IPS-NIHi11 (cell line): Measurements from ENCODE around the gene POLG.
A peak's percentile ranks its signal among the peaks of the same experiment; 100 is the strongest.

Experiments used
- DNase-seq: peaks from one replicate; pipeline ENCODE4 v3.0.0; 2012; ENCODE audit warnings: mixed read lengths, low spot score

The POLG gene

DNA sequence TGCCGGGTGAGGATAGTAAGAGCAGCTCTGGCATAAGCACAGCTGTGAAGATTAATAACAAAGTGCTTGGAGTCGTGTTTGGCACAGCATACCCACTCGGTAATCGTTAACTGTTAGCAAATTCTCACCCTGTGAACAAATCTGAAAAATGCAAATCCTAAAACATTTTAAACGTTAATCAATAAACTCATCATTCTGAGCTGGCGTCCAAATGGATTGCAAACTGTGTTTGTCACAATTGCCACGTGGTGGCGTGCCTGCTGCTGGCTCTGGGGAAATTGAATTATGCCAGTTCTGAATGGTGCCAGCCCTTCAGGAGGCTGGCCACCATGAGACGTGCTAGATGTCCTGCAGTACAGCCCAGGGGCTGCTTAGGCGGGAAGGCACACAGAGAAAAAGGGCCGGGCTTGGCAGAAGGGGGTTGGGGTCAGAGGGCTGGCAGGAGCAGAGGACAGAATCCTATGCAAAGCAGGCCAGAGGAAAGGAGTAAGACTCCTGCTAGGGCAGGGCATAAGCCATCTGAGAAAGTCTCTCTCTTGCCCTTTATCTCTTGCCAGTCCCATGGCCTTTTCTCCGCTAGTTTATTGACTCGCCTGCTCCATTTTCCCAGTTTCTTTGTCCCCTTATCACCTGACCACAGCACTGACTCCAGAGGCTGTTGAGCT, 22.1 kb upstream of the POLG start:
- no peak for DNase-seq

DNA sequence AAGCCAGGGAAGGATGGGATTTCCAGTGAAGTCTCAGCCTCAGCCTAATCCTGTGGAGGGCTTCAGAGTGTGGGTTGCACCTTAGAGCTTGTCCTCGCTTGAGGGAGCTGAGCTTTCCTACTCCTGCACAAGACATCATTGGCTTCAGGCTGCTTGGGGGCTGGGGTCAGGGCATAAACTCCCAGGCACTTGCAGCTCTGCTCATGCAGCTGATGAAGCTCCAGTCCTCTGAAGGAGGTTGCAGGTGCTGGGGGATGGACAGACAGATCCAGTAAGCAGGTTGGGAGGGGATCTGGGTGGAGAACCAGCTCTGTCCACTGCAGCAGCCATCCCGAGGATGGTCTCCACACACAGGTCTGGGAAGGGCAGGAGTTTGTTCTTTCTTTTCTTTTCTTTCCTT, 19.4 kb upstream of the POLG start:
- DNase-seq: no peak

DNA sequence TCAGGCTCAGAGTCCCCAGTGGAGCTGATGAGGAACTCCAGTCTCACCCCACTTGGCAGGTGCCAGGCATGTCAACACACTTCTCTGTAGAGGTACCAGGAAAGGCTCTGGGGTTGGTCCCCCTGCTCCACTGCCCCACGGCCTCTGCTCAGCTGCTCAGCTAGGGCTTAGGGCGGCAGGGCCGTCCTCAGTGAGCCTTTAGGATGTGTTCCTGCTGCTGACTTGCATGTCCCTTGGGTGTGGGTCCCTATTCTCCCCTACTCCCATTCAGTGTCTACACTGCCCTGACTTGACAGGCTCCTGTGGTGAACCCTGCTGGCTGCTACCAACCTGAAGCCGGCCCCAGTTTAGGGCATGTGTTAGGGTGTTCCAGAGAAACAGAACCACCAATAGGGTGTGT, 17.9 kb upstream of the POLG start:
- DNase-seq: no peak

DNA sequence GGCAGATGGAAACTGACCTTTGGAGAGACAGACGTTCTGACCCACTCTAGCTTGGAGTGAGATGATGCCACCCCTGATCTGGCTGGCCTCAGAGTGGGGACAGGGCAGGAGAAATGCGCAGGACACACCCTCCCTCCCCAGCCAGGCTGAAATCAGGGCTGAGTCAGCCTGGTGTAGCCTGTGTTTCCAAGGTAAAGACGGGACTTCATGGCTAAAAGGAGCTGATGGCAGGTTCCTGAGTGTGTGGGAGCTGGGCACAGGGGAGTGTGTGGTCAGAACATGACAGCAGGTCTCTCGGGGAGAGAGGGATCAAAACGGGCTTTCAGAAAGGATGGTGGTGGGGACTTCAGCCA, 14.6 kb upstream of the POLG start:
- DNase-seq: no peak

DNA sequence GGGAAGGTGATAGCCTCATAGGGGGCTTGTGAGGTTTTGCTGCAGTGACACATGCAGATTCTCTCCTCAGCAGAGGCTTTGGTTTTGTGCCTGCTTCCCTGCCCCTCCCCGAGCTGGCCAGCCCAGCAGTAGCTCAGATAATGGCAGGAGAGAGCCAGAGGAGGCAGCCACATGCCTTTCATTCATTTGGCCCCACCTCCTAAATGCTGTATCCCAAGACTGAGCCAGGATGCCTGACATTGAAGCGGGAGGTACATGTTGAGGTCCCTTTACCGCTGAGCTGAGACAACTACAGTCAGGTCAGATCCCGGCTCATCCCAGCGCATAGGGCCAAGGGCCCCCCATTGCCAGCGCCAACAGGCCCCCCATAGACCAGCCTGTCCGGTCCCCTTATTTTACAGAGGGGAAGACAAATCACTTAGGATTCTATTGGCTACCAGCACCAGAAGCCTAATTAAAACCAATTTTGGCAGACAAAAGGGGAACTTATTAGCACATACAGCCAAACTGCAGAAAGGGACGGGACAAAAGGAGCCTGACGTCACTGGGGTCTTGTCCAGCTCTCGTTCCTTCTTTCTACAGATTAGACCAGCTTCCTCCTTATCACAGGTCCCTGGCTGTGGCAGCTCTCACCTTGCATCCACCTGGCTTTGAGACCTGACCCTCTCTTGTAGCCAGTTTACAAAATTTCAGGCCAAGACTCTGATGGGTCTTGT, 12.1 kb upstream of the POLG start:
- DNase-seq: peak; percentile 67

DNA sequence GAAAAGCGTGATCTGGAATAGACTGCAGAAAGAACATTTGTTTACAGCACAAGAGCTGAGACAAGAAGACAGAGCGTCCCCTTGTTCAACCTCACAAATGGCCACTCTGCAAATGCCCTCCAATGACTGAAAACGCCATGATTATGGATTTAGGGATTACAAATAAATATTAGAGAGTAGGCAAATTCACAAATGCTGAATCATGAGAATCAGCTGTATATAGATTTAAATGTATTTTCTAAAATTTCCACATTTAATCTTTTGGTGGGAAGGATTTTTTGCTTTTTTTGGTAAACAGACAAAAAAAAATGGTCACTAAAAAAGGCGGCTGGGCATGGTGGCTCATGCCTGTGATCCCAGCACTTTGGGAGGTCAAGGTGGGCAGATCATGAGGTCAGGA, 10.6 kb upstream of the POLG start:
- no peak for DNase-seq

DNA sequence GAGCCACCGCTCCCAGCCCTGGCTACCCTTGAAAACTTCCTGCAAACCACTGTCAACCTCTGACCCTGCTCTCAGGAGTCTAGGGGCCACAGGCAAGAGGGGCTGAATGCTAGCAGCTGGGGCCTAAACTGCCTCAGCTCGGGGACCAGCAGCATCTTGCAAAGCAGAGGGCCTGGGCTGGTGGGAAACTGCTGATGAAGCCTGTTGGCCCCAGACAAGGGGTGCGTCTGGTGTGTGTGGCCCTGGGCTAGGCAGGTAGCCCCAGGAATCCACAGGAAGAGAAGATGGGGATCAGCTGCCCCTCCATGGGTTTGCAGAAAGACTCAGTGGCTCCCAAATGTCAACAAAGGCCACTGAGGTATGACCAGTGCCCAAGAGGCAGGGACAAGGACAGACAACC, 8.2 kb upstream of the POLG start:
- DNase-seq: no peak

DNA sequence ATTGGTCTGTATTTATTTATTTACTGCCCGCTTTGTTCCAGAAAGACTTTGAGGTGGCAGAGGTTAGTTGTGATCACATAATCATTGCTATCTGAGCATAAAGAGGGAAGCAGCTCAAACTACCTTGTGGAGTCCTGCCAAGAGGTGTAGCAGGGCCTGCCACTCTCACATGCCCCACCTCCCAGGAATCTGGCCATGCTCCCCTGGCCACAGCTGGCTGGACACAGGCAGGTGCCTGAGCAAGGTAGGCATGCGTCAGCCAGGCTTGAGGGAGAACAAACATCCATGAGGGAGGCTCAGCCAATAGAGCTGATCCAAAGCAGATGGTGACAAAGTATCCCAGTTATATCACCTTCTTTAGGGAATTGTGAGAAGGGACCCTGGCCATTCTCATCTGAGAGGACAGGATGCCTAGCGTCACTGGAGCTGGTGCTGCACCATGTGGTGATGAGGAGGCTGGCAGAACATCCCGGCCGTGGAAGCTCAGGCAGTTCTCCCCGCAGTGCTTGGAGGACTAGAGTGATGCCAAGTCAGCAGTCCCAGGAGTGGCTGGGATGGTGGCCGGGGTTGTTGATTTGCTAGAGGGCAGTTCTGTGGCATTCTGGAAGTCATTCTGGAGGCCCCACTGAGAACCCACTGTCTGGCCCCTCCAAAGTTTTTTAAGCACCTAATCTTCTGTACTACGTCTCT, 6.8 kb upstream of the POLG start:
- DNase-seq: no peak

DNA sequence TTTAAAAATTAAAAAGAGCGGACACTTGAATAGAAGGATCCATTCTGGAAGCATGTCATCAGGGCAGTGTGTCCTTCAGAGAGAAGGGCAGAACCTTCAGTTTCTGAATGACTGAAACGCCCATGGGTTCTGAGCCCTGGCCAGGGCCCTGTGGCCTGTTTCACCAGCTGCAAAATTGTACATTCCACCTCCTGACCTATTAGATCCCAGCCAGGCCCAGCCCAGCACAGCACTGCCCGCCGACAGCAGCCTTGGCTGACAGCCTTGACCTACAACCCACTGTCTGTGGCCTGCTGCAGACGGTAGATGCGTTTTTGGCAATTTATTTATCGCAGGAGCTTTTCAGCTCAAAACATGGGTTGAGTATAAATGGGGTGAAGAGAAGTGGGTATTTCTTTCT, 5.9 kb upstream of the POLG start:
- DNase-seq: no peak

DNA sequence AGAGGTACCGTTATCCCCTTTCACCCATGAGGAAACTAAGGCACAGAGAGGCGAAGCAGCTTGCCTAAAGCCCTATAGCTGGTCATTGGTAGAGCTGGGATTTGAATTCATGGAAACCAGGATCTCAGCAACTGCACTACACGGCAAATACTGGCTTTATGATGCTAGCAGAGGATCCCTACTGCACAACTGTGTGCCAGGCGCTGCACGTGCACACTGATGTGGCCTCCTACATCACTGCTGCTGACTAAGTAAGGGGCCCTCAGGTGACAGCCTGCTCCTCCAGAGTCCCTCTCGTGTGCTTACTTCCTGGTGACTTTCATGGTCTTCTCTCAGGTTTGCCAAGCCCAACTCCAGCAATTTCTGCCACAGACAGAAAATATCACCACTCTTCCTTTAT, 3.4 kb upstream of the POLG start:
- DNase-seq: no peak

DNA sequence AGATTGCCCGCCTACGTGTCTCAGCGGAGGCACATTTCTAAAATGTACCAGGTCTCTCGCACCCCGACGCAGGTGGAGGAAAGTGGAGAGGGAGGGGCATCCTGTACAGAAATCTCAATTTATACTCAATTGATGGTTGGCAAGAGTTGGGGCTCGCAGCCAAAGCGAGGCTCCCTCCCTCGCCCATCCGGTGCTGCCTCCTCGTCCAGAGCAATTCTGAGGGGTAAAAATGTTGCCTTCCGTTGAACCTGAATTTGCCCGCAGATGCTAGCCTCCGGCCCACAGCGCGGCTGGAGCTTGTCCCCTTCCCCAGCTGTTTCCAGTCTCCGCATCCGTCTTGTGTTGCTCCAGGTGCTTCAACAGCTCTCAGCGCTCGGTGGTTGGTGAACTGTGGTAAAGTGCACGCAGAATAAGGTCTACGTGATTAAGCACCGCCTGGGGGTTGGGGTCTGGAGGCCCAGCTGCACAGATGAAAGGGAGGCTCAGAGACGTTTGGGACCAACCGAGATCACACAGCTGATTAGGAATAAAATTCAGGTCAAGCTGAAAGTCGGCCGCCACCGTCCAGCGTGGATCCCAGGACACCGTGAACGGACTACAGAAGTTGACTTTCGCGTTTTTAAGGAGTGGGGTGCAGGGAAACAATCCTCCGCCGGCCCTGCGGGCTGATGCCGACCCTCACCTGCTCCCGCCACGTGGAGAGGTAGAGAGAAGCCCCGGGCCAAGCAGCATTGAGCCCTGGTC, 846 bp upstream of the POLG start:
- DNase-seq: no peak

DNA sequence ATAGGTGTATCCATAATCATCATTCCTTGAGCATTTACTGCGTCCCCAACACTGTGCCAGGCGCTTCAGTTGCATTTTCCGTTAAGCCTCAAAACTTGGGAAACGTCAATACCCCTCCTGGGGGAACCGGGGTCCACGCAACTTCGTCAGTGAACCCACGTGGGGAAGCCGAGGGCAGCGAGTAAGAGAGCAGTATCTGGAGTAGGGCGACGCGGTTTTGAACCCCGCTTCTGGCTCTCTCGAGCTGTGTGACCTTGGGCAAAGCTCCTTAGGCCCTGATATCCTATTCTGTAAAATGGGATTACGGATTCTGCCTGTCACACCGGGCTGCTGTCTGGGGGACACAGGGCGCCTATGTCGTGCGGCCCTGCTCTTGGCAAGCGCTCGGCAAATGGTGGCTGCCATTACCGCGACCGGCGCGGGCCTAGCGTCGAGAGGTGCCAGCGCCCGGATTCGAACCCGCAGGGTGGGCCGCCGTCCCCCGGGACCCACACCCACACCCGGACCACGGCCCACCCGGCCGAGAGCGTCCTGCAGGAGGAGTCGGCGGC, 590 bp downstream of the POLG start:
- no peak for DNase-seq

DNA sequence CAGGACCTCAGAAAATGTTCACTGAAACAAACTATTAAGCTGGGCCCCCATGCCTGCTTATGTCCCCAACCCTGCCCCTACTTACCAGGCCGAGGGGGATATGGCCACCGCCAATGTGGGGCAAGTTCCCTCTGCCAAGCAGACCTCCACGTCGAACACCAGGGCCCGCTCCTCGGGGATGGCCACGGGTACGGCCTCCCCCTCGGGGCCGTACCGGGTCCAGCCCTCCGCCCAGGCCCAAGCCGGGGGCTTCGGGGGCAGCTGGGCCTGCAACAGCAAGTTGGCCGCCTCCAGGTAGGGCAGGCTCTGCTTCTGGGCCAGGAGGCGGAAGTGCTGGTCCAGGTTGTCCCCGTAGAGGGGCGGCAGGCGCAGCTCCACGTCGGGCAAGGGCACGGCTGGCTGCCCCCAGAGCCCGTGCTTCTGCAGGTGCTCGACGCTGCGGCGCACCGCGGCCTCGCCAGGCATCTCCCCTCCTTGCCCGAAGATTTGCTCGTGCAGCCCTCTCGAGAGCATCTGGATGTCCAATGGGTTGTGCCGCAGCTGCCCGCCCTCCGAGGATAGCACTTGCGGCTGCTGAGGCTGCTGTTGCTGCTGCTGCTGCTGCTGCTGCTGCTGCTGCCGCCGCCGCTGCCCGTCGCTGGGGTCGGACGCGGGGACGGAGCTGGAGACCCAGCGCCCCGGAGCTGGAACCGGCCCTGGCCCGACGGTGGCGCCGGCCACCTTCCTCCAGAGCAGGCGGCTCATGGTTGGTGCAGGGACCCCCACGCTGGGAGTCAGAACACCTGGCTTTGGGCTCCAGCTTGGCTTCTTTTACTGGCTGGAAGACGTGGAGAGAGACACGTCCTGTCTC, 1.4 kb downstream of the POLG start:
- DNase-seq: no peak

DNA sequence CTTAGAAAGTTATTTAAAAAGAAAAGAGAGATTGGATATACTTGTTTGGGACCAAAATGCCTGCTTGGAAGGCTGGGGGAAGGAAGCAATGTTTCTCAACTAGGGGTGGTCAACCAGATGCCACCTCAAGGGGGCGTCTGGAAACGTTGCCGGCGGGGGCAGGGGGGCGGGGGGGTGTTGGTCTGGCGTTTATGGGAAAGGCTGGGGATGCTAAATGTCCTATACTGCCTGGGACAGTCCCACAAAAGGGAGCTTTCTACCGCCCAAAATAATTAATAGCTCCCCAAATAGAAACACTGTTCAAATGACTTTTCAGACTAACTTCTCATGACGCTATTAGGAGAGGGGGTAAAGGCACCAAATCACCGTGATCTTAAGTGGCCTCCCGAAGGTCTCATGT, 2.2 kb downstream of the POLG start:
- DNase-seq: peak; percentile 74

DNA sequence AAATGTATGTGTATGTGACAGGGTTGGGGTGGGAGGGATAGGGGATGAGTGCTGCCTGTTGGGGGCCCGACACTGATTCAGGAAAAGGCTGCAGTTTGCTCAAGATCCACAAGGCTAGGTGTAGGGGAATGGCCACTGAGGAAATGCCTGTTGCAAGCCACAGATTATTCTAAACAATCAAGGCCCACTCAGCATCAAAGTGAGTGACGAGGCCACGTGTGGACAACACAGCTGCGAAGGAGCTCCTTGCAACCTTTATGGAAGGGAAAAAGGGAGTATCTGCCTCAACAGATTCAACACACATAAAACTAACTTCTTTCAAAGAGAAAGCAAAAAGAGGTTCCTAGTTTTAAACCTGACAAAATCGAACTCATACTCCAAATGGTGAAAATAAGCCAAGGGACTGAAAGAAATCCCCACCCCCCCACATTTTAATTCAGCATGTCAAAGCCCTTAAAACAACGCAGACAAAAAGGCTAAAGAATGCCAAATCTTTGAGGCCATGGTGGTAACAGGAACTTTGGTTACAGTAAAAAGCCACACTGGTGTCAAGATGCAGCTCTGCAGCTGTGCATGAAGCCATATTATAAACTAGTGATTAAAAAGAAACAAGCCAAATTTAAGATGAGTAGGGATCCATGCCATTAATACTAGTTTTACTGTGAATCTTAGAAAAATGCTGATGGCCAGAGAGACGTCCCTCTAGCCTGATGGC, 3.6 kb downstream of the POLG start:
- DNase-seq: no peak

DNA sequence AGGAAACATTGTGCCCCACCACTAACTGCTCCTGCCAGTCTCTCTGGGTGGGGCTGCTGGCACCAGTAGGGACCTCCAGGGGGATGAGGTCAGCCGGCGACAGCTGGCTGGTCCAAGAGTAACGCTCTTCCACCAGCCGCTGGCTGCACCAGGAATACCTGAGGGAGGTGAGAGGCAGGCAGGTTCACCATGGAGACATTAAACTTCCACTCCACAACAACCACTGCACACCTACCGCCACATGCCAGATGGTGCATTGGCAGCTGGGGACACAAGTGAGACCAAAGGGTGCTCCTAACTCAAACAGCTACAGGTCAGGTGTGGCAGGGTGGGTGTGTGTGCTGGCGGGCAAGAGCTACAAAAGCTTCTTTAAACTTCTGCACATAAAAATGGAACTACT, 4.5 kb downstream of the POLG start:
- DNase-seq: no peak

DNA sequence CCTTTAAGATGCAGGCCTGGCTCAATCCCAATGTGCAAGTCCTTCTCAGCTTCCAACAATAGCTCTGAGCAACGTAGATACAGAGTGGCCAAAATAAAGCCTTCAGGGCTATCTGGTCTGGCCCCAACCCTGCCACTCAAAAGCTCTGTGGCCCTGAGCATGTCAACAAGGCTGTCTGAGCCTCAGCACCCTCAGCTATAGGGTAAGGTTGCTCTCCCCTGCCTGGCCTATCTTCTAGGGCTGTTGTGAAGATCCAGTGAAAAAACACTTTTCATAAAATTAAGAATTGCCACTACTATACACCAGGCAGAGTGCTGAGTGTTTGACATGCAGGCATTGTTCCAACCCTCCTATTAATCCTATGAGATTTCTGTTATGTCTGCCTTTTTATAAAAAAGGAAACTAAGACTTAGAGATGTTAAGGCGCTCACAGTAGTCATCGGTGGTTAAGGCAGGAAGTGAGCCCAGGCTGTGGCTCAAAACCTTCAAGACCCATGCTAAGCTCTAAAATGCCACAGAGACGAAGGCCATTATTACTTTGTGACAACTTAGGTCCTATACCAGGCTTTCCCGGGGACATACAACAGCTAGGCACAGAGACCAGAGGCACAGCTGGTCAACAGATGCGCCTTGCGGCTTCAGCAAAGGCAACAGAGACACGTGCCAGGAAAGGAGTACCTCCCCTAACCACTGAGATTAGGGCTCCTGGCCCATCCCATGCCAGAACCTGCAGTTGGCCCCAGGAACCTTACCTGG, 5.1 kb downstream of the POLG start:
- no peak for DNase-seq

DNA sequence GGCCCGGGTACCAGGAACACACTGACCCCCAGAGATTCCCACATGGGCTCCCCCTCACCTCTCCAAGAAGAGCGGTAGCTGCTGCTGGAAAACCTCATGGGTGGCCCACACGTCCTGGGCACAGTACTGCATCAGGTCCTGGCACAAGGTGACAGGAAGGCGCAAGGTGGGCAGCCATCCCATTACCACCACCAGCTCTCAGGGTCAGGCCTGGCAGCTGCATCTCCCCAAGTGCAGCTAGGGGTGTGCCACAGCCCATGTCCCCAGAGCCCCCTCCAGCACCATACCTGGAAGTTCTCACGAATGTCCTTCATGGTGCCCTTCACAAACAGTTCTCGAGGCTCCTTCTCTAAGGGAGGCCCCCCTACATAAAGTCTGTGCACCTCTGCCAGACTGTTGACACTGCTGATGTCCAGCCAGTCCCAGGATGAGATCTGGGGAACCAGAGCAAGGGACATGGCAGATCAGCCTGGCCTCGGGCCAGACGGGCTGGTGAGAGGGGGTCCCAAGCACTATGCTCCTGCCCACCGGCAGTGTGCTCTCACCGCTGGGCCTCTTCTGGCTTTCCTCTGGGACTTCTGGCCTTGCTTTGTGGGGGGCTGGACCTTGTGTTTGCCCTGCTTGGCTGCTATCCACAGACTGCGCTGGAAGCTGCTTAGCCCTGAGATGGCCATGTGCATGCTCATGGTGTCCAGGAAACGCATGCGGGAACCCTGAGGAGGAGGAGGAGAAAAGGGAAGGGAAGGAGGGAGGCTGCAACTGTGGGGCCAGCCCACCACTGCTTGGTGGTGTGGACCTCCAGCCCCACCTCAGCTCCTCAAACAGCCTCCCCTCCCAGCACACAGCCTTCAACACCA, 6.0 kb downstream of the POLG start:
- DNase-seq: no peak

DNA sequence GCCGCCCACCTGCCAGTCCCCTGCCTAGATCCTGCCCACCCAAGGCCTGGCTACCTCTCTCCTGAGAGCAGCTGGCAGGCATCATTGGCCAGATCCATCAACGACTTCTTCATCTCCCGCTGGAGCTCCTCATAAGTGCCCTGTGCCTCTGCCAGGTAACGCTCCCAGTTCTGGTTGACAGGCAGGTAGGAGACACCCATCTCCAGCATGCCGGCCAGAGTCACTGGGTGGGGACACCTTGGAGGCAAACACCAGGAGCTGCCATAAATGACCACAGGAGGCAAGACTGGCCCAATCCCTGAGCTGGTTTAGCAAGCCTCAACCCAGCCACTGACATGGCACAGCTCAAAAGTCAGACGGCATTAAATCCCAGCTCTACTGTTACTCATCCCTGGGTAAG, 7.5 kb downstream of the POLG start:
- DNase-seq: no peak
